Renal cortex interstitium (tissue), 11 donors: ENCODE results near the gene MED27. TPM values are rescaled to one million over a fixed set of nuclear protein-coding genes. Genes with fewer than 3 reads are reported as not detected.
A peak's percentile ranks its signal among the peaks of the same experiment; 100 is the strongest.

Source experiments
- DNase-seq, 11 donors: peaks; one replicate each; pipeline ENCODE4 v3.0.0-alpha.2; 2013; ENCODE audit warnings: low read depth in 9 of 11, low spot score in 4 of 11; ENCODE audit errors: extremely low read depth in 1 of 11
- polyA plus RNA-seq, 3 donors: library from polyadenylated mRNA; unstranded; fragments of 120-200 nt; gene quantifications; one replicate each; pipeline ENCODE4 v1.2.1, GENCODE V29; 2013; ENCODE audit not compliant: insufficient read length in 3 of 3

The MED27 gene
- polyA plus RNA-seq, 3 donors = 18.5 to 24.7 (median 22.4) TPM

- no peak for DNase-seq
Measured at GRCh38 chr9:131986089-131986488, 93.6 kb downstream of the MED27 start.

- DNase-seq = no peak
Measured at GRCh38 chr9:131984564-131984963, 95.1 kb downstream of the MED27 start.

GRCh38 chr9:131982671-131983239 is 96.9 kb downstream of the MED27 start:
- DNase-seq = no peak

- DNase-seq = no peak
Measured at GRCh38 chr9:131982102-131982501, 97.6 kb downstream of the MED27 start.

GRCh38 chr9:131981116-131981776 is 98.4 kb downstream of the MED27 start:
- peak in 3 of 11 donors; percentile 25 to 30 (median 27) for DNase-seq

GRCh38 chr9:131980267-131981016 is 99.2 kb downstream of the MED27 start:
- DNase-seq = no peak

GRCh38 chr9:131977109-131977838 is 102.4 kb downstream of the MED27 start:
- DNase-seq = no peak

- no peak for DNase-seq
Measured at GRCh38 chr9:131976157-131977108, 103.2 kb downstream of the MED27 start.

GRCh38 chr9:131972889-131973288 is 106.8 kb downstream of the MED27 start:
- DNase-seq = no peak

- no peak for DNase-seq
Measured at GRCh38 chr9:131971482-131972074, 108.1 kb downstream of the MED27 start.

GRCh38 chr9:131969469-131969989 is 110.1 kb downstream of the MED27 start:
- DNase-seq = no peak

- no peak for DNase-seq
Measured at GRCh38 chr9:131968632-131969031, 111.0 kb downstream of the MED27 start.

GRCh38 chr9:131965841-131966240 is 113.8 kb downstream of the MED27 start:
- DNase-seq = no peak

- peak in 1 of 11 donors; percentile 15 for DNase-seq
Measured at GRCh38 chr9:131965103-131965502, 114.6 kb downstream of the MED27 start.

- no peak for DNase-seq
Measured at GRCh38 chr9:131963072-131964030, 116.3 kb downstream of the MED27 start.

- DNase-seq = no peak
Measured at GRCh38 chr9:131961496-131961880, 118.2 kb downstream of the MED27 start.
